ENCODE results near the gene ATPAF1.
A peak's percentile ranks its signal among the peaks of the same experiment; 100 is the strongest.

The ATPAF1 gene

DNA sequence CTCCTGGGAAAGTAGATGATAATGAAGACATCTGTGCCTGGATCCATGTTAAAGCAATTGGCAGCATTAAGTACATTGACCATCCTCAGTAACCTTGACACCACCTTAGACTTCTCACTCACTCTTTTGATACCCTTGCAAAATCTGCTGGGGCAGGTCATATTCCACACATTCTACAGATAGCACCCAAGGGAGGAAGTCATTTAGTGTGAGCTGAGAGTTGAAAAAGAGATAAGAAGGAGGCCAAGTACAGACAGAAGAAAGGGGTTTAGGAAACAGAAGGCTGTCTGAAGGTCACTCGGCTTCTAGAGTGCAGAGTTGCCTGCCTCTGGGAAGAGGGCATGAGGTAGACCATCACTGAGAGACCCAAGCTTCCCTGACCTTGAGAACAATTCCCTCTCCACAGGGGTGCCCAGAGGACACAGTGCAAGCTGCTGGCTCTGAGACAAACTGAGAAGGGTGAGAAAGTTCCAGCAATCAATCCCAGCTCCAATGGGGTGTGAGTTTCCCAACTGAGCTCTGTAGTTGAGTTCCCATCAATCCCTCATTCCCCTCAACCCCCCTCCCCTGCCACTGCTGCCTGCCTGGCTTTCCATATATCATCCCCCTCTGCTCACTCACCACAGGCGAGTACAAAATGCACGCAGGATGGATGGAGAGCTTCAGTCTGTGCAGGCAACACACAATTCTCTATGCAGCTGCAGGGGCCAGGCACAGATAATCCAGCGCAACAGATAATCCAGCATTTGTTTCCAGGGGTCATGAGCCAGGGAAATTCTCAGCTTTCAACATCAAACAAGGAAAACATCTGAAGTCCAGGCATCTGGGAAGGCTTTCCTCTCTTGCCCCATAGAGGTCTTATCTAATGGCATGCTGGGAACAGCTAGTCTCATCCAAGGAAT, 44.2 kb downstream of the ATPAF1 start:
- Mint-ChIP-seq H3K9me3 (no peaks in the 10 kb centered on the region), H3K27me3 (no peaks in the 10 kb centered on the region), H3K4me1 (ENCODE audit: low read depth) (peaks cover 38% of the 10 kb centered on the region), H3K27ac (no peak overlapping the region), H3K36me3 (ENCODE audit: low read depth) (no peaks in the 10 kb centered on the region), H3K4me3 (no peak overlapping the region)
- intact Hi-C loops (cut with micrococcal nuclease) = loop anchor here (2.0 kb wide), 1 partner anchor 101 kb away; no protein-coding TSS in a partner anchor

DNA sequence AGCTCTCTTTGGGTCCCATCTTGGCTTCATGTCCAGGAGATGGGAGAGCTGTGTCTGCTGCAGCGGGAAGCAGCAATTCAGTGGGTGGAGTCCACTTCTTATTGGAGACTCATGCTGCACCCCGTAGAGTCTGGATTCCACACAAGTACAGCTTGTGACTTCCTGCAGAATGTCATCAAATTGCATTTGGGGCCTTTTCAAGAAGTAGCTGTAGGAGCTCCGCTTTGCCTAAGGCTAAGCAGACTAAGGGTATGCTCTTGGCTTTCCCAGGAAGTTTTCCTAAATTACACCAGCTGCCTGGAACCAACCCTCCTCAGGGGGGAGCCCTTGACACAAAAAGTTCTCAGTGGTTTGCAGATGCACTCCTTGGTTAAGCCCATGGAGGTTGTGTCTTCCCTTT, 45.8 kb downstream of the ATPAF1 start:
- intact Hi-C loops (cut with micrococcal nuclease) = loop anchor here (2.0 kb wide), 1 partner anchor 102 kb away; no protein-coding TSS in a partner anchor
- peaks cover 55% of the 10 kb centered on the region for H3K4me1 Mint-ChIP-seq (ENCODE audit: low read depth)

DNA sequence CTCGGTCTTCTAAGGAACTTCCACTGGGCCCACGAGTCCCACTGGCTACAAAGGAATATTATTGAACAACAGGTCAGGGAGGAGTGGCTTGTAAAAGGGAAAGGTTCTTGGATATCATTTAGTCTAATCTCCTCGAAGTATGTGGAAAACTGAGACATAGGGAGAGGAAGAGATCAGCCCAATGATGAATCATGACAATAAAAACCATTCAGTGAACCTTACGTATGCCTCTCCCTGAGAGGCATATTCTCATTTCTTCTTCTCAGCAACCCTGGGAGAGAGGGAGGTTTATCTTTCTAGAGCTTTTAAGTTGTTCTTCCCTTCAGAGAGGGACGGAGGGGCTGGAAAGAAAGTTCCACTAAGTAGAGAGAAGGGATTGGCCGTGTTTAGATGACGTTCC, 46.2 kb downstream of the ATPAF1 start:
- H3K27me3 Mint-ChIP-seq = no peaks in the 10 kb centered on the region
- peaks cover 59% of the 10 kb centered on the region for H3K4me1 Mint-ChIP-seq (ENCODE audit: low read depth)
- peak overlapping the region; percentile 48 for H3K27ac Mint-ChIP-seq
- no peak overlapping the region for H3K4me3 Mint-ChIP-seq
- peaks cover 2% of the 10 kb centered on the region for H3K36me3 Mint-ChIP-seq (ENCODE audit: low read depth)
- intact Hi-C loops (cut with micrococcal nuclease) = loop anchor here (2.0 kb wide), 1 partner anchor 103 kb away; no protein-coding TSS in a partner anchor
- H3K9me3 Mint-ChIP-seq = no peaks in the 10 kb centered on the region

More for the DNA sequence above, 45.8 kb downstream of the ATPAF1 start:
- no peaks in the 10 kb centered on the region for H3K36me3 Mint-ChIP-seq (ENCODE audit: low read depth)
- H3K27ac Mint-ChIP-seq = peak overlapping the region; percentile 48
- no peak overlapping the region for H3K4me3 Mint-ChIP-seq
- no peaks in the 10 kb centered on the region for H3K9me3 Mint-ChIP-seq
- no peaks in the 10 kb centered on the region for H3K27me3 Mint-ChIP-seq

DNA sequence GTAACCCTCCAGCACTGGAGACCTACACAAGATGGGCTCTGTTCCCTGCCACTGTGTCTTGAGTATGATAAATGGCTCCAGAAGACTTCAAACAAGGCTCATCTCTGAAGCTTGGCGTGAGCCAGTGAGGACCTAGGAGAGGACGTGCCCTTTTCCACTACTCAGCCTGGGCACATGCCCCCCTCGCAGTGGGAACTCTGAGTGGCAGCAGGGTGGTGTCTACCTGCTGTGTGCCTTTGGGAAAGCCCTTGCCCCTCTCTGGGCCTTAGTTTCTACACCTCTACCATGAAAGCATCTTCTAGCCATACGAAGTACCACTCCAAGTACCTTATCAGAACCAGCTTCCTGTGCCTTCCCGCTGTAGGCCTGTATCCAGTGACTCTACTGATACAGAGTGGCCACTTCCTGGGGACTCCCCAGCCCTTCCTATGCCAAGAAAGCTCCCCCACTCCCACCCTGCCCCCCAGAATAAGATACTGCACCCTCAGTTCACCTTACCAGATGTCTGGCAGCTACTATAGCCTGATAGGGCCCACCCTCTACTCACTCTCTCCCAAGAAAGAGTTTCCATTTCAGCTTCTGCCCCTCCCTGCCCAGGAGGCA, 48.4 kb downstream of the ATPAF1 start:
- intact Hi-C loops (cut with micrococcal nuclease) = loop anchor here (5.0 to 10.0 kb wide), 2 partner anchors 37 to 45 kb away; partner anchors contain the start of gene ATPAF1
- Mint-ChIP-seq H3K27me3 (no peaks in the 10 kb centered on the region), H3K4me1 (ENCODE audit: low read depth) (peaks cover 75% of the 10 kb centered on the region), H3K27ac (peak overlapping the region; percentile 76), H3K36me3 (ENCODE audit: low read depth) (peaks cover 24% of the 10 kb centered on the region), H3K9me3 (no peaks in the 10 kb centered on the region), H3K4me3 (no peak overlapping the region)

DNA sequence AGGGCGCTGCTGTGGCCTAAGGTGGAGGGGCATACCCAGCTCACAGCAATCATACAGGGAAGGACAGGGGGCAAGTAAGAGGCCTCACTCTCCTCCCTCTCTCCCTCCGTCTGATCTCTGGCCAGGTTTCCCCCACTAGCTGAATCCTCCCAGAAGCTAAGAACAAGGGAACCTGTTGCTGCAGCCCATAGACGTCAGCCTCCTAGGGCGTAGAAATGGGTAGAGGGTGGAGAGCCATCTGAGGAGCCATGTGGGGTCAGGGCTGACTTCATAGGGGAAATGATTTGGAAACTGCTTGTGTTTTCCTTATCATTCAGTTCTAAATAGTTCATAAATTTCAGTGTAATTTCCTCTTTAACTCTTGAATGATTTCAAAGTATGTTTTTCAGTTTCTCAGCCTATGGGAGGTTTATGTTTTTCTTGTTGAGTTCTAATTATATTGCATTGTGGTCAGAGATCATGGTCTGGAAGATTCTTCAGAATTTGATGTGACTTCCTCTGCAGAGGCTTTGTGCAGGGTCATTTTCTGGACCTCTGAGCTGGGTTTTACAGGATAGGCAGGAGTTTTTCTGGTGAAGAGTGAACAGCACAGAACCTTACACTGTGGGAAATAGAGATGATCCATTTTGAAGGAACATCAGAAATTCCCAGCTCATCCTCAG, 49.3 kb downstream of the ATPAF1 start:
- peaks cover 26% of the 10 kb centered on the region for H3K36me3 Mint-ChIP-seq (ENCODE audit: low read depth)
- intact Hi-C loops (cut with micrococcal nuclease) = loop anchor here (5.0 to 10.0 kb wide), 2 partner anchors 37 to 46 kb away; partner anchors contain the start of gene ATPAF1
- no peaks in the 10 kb centered on the region for H3K9me3 Mint-ChIP-seq
- H3K27ac Mint-ChIP-seq = peak overlapping the region; percentile 76
- no peak overlapping the region for H3K4me3 Mint-ChIP-seq
- H3K27me3 Mint-ChIP-seq = no peaks in the 10 kb centered on the region
- H3K4me1 Mint-ChIP-seq (ENCODE audit: low read depth) = peaks cover 84% of the 10 kb centered on the region

DNA sequence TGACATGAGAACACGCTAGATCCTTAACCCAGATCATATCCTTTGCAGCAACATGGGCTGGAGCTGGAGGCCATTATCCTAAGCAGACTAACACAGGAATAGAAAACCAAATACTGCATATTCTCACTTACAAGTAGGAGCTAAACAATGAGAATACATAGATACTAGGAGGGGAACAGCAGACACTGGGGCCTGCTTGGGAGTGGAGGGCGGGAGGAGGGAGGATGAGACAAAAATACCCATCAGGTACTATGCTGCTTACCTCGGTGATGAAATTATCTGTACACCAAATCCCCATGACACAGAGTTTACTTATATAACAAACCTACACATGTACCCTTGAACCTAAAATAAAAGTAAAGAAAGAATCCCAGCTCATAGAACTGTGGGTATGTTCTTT, 50.3 kb downstream of the ATPAF1 start:
- no peak overlapping the region for H3K4me3 Mint-ChIP-seq
- H3K4me1 Mint-ChIP-seq (ENCODE audit: low read depth) = peaks cover 92% of the 10 kb centered on the region
- H3K9me3 Mint-ChIP-seq = no peaks in the 10 kb centered on the region
- peaks cover 35% of the 10 kb centered on the region for H3K36me3 Mint-ChIP-seq (ENCODE audit: low read depth)
- H3K27ac Mint-ChIP-seq = peak overlapping the region; percentile 92
- H3K27me3 Mint-ChIP-seq = no peaks in the 10 kb centered on the region
- intact Hi-C loops (cut with micrococcal nuclease) = loop anchor here (2.0 to 10.0 kb wide), 3 partner anchors 36 to 101 kb away; partner anchors contain the start of genes ATPAF1 and EFCAB14

DNA sequence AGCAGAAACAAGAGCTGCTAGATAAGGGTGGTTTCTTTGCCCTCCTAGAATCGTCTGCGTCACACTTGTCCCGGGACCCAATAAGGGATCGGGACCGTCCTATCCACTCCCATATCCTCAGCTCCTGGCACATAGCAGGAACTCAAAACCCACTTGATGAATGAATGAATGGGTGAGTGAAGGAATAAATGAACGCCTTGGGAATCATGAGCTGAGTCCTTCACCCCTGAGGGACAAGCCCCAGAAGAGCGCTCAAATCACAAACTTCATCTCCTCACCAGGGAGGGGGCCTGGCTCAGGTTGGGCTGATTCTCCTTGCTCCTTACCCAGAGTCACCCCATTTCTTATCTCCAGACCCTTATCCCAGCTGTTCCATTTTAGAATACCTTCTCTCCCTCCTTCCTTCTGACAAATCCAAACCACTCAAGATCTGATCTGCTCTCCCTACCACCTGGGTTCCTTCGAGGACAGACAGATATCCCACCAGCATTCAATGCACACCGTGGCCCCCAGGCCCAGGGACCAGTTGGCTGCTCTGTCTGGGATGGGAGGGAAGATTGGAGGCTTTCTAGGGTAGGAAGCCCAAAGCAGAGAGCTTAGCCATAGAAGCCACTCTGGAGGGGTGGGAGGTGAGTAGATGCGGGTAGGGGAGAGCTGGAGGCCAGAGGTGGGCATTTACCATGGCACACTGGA, 50.9 kb downstream of the ATPAF1 start:
- Mint-ChIP-seq H3K4me3 (peak overlapping the region; percentile 85), H3K4me1 (ENCODE audit: low read depth) (peaks cover 92% of the 10 kb centered on the region), H3K27me3 (no peaks in the 10 kb centered on the region), H3K9me3 (no peaks in the 10 kb centered on the region), H3K36me3 (ENCODE audit: low read depth) (peaks cover 41% of the 10 kb centered on the region), H3K27ac (peak overlapping the region; percentile 92)
- intact Hi-C loops (cut with micrococcal nuclease) = loop anchor here (2.0 to 10.0 kb wide), 3 partner anchors 35 to 102 kb away; partner anchors contain the start of genes ATPAF1 and EFCAB14

DNA sequence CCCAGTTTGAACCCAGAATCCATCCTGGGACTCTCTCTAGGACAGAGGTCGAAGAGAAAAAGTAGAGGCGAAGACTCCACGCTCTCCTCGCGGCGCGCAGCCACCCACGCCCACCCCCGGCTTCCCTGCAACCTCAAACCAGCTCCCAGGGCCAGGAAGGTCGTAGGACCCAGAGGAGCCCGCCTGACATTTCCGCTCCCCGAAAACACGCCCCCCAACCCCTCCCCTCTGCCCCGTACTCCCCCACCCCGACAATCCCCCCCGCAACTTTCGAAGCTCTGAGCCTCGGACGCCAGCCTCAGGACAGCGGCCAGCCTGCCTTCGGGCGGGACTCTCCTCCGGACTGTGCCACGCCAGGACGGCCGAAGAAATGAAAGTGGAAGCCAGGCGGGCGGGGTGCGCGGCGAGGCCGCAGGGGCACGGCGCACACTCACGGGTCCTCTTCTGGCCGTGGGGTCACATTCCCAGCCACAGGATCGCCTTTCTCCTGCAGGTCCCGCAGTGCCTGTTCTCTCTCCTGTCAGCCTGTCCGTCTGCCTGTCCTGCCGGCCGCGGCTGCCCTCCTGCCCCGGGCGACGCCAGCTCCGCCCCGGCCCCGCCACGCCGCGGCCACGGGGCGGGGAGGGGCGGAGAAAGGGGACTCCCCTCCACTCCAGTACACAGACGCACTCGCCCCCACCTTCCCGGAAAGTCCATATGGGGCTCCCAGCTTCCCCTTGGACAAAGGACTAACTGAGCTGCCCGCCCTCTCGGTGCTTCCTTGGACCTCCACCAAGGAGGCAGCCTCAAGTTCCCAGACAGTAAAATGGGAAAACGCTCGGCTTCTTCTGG, 51.7 kb downstream of the ATPAF1 start, which contains the start of gene MOB3C:
MOB3C (minus strand) TSS at position 535 of the 831 bp plus-strand sequence. CDS start 3,490 bp downstream, outside the sequence.
- Mint-ChIP-seq H3K27ac (peak within 1 kb of the TSS; percentile 92), H3K4me3 (peak within 1 kb of the TSS; percentile 85), H3K4me1 (ENCODE audit: low read depth) (peaks cover 92% of the 10 kb centered on the region), H3K36me3 (ENCODE audit: low read depth) (peaks cover 49% of the 10 kb centered on the region), H3K9me3 (no peaks in the 10 kb centered on the region), H3K27me3 (no peaks in the 10 kb centered on the region)
- intact Hi-C loops (cut with micrococcal nuclease) = loop anchor here (2.0 to 10.0 kb wide), 3 partner anchors 34 to 102 kb away; partner anchors contain the start of genes ATPAF1 and EFCAB14

DNA sequence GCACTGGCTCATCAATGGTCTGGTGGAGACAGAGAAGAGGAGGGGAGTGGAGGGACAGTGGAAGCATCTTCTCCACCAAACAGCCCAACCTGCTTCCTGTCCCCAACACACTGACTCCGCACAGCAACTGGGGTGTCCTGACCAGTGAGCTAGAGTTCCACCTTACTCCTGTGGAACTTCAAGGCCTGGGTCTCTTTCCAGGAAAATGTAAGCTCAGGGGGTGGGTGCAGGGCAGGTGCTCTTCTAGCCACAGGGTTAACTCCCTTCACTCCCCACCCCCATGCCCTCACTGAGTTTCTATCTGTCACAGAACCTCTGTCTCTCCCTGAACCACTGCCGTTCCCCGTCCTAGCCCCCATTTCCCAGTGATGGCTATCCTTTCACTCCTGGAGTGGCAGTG, 52.4 kb downstream of the ATPAF1 start:
- H3K9me3 Mint-ChIP-seq = no peaks in the 10 kb centered on the region
- H3K27me3 Mint-ChIP-seq = no peaks in the 10 kb centered on the region
- intact Hi-C loops (cut with micrococcal nuclease) = loop anchor here (2.0 to 10.0 kb wide), 3 partner anchors 33 to 103 kb away; partner anchors contain the start of genes ATPAF1 and EFCAB14
- H3K36me3 Mint-ChIP-seq (ENCODE audit: low read depth) = peaks cover 56% of the 10 kb centered on the region
- peak overlapping the region; percentile 85 for H3K4me3 Mint-ChIP-seq
- H3K27ac Mint-ChIP-seq = peak overlapping the region; percentile 92
- H3K4me1 Mint-ChIP-seq (ENCODE audit: low read depth) = peaks cover 92% of the 10 kb centered on the region

DNA sequence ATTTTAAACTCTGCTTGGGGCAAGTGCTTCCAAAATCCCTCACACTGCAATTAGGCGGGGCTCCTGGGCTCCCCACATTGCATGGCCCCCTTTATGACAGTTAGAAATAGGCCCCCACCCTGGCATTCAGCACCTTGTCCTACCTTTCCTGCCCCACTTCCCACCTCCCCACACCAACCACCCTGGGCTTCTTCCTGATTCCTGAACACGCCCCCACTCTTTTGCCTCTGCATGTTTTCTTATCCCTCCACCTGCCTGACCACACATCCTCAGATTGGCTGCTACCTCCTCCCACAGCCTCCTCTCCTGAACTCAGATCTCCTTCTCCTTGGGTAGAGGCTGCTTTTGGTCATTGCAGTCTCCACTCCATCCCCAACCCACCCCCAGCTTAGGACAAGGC, 53.1 kb downstream of the ATPAF1 start:
- H3K4me3 Mint-ChIP-seq = peak overlapping the region; percentile 85
- H3K9me3 Mint-ChIP-seq = no peaks in the 10 kb centered on the region
- peak overlapping the region; percentile 92 for H3K27ac Mint-ChIP-seq
- peaks cover 92% of the 10 kb centered on the region for H3K4me1 Mint-ChIP-seq (ENCODE audit: low read depth)
- no peaks in the 10 kb centered on the region for H3K27me3 Mint-ChIP-seq
- intact Hi-C loops (cut with micrococcal nuclease) = loop anchor here (5.0 to 10.0 kb wide), 2 partner anchors 33 to 50 kb away; partner anchors contain the start of gene ATPAF1
- H3K36me3 Mint-ChIP-seq (ENCODE audit: low read depth) = peaks cover 63% of the 10 kb centered on the region

DNA sequence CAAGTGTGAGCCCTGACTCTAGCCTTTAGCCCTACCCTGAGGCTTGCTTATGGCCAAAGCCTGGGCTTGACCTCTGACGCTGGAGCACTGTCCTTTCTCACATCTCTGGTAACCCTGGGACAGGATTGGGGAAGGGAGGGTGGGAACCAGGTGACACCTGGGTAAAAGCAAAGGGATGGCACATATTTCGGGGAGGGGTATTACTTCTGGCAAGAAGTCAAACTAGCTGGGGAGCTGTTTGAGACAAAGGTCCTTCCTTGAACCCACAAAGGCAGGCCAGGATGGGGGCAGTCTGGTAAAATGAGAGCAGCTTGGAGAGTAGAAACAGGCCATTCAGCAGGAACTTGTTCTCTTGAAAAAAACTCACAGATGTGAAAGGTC, 53.6 kb downstream of the ATPAF1 start:
- peaks cover 68% of the 10 kb centered on the region for H3K36me3 Mint-ChIP-seq (ENCODE audit: low read depth)
- peak overlapping the region; percentile 85 for H3K4me3 Mint-ChIP-seq
- H3K9me3 Mint-ChIP-seq = no peaks in the 10 kb centered on the region
- peaks cover 92% of the 10 kb centered on the region for H3K4me1 Mint-ChIP-seq (ENCODE audit: low read depth)
- peak overlapping the region; percentile 92 for H3K27ac Mint-ChIP-seq
- no peaks in the 10 kb centered on the region for H3K27me3 Mint-ChIP-seq
- intact Hi-C loops (cut with micrococcal nuclease) = loop anchor here (10.0 kb wide), 1 partner anchor 50 kb away; the partner anchor contains the start of gene ATPAF1

Measured in dendritic cell treated with granulocyte-macrophage colony-stimulating factor and Interleukin-4, amounts not matched to agents 40 ng/mL and 50 ng/mL, for 4 days (primary cell).